Thoracic aorta (tissue), 2 donors: ENCODE results near the gene IAH1. TPM values are rescaled to one million over a fixed set of nuclear protein-coding genes. Genes with fewer than 3 reads are reported as not detected.
A peak's percentile ranks its signal among the peaks of the same experiment; 100 is the strongest.

Source experiments
- ATAC-seq: fragments of 150-250 bp; one replicate; pipeline ENCODE4 v1.8.0; 2017; ENCODE audit warnings: low read depth; ENCODE audit not compliant: insufficient number of reproducible peaks, low FRiP score
- DNase-seq: peaks from one replicate; pipeline ENCODE4 v3.0.0-alpha.2; 2020; ENCODE audit warnings: low spot score
- H3K27ac ChIP-seq, 2 donors: fragments of 200-600 bp; sonication (generic); 1 replicate in 1 of 2; 2 replicates in 1 of 2; pipeline ENCODE4 v1.5.1; 2016; ENCODE audit warnings: mild to moderate bottlenecking in 2 of 2, moderate library complexity in 2 of 2
- H3K27me3 ChIP-seq: fragments of 200-600 bp; sonication (generic); replicated peaks from 2 replicates; pipeline ENCODE4 v1.6.0; 2016; ENCODE audit warnings: mild to moderate bottlenecking; ENCODE audit not compliant: insufficient read depth
- H3K36me3 ChIP-seq: fragments of 200-600 bp; sonication (generic); one replicate; pipeline ENCODE4 v1.5.1; 2016
- H3K4me1 ChIP-seq, 2 donors: fragments of 200-600 bp; sonication (generic); 1 replicate in 1 of 2; 2 replicates in 1 of 2; pipeline versions ENCODE4 v1.5.1 to v1.6.0; 2016; ENCODE audit warnings: low read depth in 2 of 2, mild to moderate bottlenecking in 1 of 2; ENCODE audit not compliant: control insufficient read depth in 1 of 2
- H3K4me3 ChIP-seq: fragments of 200-600 bp; sonication (generic); 2 replicates; pipeline ENCODE4 v1.5.1; 2016; ENCODE audit warnings: mild to moderate bottlenecking
- H3K9me3 ChIP-seq: fragments of 200-600 bp; sonication (generic); 2 replicates; pipeline ENCODE4 v1.5.1; 2016
- CTCF ChIP-seq: fragments of 200-600 bp; sonication (generic); IDR thresholded peaks from one replicate; pipeline ENCODE4 v1.5.1; 2019; ENCODE audit warnings: antibody characterized with exemption
- total RNA-seq, 2 donors: library from RNA; depleted of rRNA; stranded (reverse); fragments of >200 nt; gene quantifications; one replicate each; pipeline versions ENCODE4 v1.1.0 to v1.2.3, GENCODE V29; 2016

Gene IAH1
- total RNA-seq, 2 donors from 2014 or later, result 48.1 to 53.6 TPM

DNA sequence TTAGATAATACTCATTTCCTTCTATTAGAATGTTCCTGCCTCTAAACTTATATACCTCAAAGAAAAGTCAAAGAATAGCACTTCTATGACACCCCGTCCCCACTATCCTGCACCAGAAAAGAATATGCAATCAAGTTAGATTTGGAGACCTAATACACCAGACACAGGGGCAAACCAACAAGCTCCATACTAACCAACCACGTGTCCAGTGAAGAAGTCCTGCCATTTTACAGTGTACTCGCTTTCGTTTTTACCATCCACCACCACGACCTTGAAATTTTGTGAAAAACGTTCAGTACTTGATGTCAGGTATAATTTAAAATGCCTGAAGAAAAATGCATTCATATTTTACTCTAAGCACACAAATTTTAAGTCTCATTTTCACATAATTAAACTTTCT, 62.2 kb downstream of the IAH1 start:
- no peak overlapping the region for H3K27ac ChIP-seq
- no peak for TF ChIP-seq CTCF
- no peak overlapping the region for H3K4me3 ChIP-seq
- no peaks in the 10 kb centered on the region for H3K27me3 ChIP-seq
- peaks cover 16 to 23% of the 10 kb centered on the region in 2 donors for H3K4me1 ChIP-seq
- ATAC-seq, result no peak
- H3K9me3 ChIP-seq, result no peaks in the 10 kb centered on the region
- H3K36me3 ChIP-seq, result no peaks in the 10 kb centered on the region
- DNase-seq, result no peak

GRCh38 chr2:9538000-9538507, 63.7 kb downstream of the IAH1 start:
- H3K27ac ChIP-seq, result peak overlapping the region; percentile 33 to 44
- no peaks in the 10 kb centered on the region for H3K9me3 ChIP-seq
- no peaks in the 10 kb centered on the region for H3K27me3 ChIP-seq
- DNase-seq (no peak), ATAC-seq (peak; percentile 62)
- H3K4me1 ChIP-seq, result peaks cover 16 to 27% of the 10 kb centered on the region in 2 donors
- no peaks in the 10 kb centered on the region for H3K36me3 ChIP-seq
- TF ChIP-seq CTCF, result no peak
- H3K4me3 ChIP-seq, result peak overlapping the region; percentile 32

Other genes with a start within 250 kb of the IAH1 start
- 10 to 100 TPM; 38.7 to 64.4 TPM for gene ITGB1BP1, start 51.0 kb upstream of the IAH1 start, total RNA-seq
- gene CPSF3, start 50.9 kb upstream of the IAH1 start, total RNA-seq, result 10 to 100 TPM; 13.1 to 18.9 TPM
- gene ADAM17, start 81.3 kb downstream of the IAH1 start, total RNA-seq, result 10 to 100 TPM; 21.8 to 32.4 TPM
- 100 to 1,000 TPM; 158 to 183 TPM for gene YWHAQ, start 156.4 kb downstream of the IAH1 start, total RNA-seq